SKM-1 treated with dmso at 0.1 percent for 144 hours (cell line): ENCODE data around the gene CATSPERD.
"Not testable (repeated sequence)": the region's sequence is repeated elsewhere in the genome, so short reads cannot be mapped to it uniquely, and the experiment has no call there.

ENCODE experiments used
- DNase-seq: peaks from one replicate; lab custom pipeline; 2025; ENCODE audit not compliant: unreplicated experiment; lab: John Stamatoyannopoulos, UW

Gene CATSPERD

DNA sequence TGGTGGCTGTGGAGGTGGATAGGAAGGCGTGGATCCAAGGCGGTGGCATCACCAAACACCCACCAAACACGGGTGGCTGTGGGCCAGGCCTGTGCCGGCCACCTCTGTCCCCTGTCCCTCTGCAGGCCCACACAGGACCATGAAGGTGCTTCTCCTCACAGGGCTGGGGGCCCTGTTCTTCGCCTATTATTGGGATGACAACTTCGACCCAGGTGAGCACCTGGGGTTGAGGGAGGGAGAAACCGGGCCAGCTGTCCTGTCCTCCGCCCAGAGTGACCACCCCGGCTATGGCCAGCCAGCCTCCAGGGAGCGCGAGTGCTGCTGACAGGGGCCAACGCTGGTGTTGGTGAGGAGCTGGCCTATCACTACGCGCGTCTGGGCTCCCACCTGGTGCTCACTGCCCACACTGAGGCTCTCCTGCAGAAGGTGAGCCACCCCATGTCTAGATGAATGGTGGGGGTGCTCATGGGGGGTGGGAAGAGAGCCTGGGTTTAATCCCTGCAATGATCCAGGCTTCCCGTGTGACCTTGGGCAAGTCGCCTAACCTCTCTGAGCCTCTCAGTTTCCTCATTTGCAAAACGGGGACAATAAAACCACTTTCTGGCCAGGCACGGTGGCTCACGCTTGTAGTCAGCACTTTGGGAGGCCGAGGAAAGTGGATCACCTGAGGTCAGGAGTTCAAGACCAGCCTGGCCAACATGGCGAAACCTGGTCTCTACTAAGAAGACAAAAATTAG lies 35.6 kb upstream of the CATSPERD start:
- no peak for DNase-seq

- no peak for DNase-seq
Measured at GRCh38 chr19:5686326-5686646, 34.2 kb upstream of the CATSPERD start.

- peak; percentile 92 for DNase-seq
Measured at GRCh38 chr19:5686647-5687359, 33.6 kb upstream of the CATSPERD start.

GRCh38 chr19:5687360-5688198 lies 32.9 kb upstream of the CATSPERD start:
- DNase-seq, result no peak

- DNase-seq, result not testable (repeated sequence)
Measured at GRCh38 chr19:5688262-5688881, 32.1 kb upstream of the CATSPERD start.

GRCh38 chr19:5690125-5690954 lies 30.1 kb upstream of the CATSPERD start, which contains the start of gene RPL36:
RPL36 (plus strand) TSS chr19:5690295; CDS start chr19:5690508, 213 bp downstream.
- DNase-seq, result peak; percentile 96

DNA sequence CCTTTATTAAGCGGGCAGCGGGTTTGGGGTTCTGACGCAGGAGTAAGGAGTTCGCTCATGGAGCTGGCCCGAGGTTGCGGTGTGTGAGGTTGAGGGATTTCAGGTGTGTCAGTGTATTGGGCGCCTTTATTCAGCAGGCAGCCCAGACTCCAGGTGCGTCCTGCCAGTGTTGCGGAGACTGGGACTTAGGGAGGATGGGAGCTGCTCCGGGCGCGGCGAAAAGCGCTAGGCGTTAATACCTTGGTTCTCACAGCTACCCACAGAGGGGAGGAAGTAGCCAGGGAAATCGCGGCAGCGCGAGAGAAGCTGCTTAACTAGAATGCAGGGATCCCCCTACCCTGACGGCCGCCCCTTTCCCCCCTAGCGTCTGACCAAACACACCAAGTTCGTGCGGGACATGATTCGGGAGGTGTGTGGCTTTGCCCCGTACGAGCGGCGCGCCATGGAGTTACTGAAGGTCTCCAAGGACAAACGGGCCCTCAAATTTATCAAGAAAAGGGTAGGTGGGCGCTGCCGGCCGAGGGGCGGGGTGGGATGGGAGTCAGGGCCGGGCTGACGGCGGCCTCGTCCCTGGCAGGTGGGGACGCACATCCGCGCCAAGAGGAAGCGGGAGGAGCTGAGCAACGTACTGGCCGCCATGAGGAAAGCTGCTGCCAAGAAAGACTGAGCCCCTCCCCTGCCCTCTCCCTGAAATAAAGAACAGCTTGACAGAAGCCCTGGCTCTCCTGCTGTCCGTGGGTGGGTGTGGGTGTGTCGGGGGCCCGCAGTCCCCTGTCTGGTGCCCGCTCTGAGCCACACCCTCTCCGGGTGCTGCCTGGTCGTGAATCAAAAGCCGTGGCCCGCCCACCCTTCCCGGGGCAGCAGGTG lies 29.2 kb upstream of the CATSPERD start:
- DNase-seq, result peak; percentile 10

- no peak for DNase-seq
Measured at GRCh38 chr19:5691822-5692722, 28.4 kb upstream of the CATSPERD start.

DNA sequence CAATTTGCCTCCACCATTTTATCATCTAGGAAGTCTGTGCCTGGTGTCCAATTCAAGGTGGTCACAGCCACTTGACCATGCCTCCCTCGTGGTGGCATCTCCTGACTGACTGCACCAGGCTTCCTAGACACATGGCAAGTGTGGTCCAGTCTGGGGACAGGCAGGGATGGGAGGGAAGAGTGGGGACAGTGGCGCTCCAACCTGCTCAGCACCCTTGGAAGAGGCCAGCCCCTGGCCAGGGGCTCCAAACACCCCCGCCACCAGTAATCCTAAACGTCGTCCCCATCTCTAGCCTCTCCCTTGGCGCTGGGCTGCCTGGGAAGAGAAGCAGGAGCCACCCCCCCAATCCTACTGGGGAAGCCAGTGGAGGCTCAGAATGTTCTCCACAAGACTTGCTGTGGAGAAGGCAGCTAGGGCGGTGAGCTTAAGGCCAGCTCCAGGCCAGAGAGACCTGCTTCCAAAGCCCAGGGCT lies 27.7 kb upstream of the CATSPERD start:
- DNase-seq, result no peak

GRCh38 chr19:5693195-5694166 lies 27.0 kb upstream of the CATSPERD start:
- no peak for DNase-seq

DNA sequence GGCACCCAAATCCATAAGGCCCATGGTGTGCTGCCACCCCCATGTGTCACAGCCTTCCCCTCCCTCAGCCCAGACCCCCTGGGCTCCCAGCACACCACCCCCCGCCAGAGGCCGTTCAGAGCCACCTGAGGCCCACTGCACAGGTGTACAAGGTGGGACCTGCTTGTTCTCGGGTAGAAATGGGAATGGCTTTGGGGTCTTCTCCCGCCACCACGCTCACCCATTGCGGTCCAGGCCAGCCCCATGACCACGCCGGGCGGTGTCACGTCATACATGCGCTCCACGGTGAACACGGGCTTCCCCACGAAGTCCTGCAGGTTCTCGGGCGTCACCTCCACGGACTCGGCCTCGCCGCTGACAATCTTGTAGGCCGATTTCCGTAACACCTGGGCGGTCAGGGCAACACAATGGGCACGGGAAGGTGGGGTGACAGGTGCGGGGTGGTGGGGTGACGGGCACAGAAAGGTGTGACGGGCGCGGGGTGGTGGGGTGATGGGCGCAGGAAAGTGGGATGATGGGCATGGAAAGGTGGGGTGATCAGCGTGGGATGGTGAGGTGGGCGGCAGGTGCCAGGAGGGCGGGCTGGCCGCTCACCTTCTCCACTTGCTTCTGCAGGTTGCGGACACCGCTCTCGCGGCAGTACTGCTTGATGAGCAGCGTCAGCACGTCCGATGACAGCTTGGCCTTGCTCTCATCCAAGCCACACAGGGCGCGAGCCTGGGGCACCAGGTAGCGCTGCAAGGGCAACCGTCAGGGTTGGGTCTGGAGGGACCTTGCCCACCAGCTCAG lies 26.1 kb upstream of the CATSPERD start:
- no peak for DNase-seq

DNA sequence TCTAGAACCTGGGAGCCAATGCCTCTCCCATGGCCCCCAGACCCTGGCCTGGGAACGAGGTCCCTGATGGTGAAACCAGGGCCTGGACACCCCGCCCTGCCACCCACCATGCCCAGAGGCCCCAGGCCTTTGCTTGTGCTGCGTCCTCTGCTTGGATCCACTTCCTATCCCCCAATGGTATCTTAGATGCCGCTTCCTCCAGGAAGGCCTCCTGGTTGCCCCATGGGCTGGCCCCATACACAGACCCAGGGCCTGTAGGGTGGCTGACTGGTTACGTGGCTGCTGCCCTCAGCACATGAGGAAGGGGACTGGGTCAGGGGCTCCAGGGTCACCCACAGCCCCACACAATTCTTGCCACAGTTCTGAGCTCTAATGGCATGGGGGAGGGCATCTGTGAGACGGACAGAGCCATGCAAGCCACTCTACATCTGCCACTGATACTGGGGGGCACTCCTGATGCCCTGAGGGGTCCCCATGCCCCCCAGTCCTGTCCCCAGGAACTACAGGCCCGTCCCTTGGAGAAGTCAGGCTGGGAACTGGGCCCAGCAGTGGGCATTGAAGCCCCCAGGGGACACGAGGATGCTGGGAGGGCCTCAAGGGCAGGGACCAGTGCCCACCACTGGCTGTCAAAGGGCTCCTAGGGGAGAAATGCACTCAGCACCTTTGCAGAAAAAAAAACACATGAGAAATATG lies 25.3 kb upstream of the CATSPERD start:
- no peak for DNase-seq

DNA sequence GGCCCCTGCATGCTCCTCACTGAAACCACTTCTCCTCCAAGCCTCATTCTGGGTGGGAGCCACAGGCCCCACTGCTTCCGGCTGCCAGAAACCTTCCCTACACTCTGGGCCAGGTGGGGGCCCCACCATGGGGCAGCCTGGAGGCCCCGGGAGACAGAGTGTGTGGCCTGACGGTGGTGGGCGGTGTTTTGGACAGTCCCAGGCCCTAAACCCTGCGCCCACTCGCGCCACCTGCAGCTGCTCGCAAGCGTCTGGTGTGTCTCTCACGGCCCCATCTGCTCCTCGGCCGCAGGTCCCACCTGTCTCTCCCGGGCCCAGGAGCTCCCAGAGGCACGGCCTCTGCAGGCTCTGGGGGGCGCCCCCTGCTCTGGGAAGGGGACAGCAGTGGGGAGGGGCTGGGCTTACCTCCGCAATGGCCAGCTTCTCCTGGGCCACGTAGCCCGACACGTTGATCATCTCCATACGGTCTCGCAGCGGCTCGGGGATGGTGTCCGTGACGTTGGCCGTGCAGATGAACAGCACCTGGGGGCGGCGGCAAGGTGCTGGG lies 24.7 kb upstream of the CATSPERD start:
- no peak for DNase-seq

DNA sequence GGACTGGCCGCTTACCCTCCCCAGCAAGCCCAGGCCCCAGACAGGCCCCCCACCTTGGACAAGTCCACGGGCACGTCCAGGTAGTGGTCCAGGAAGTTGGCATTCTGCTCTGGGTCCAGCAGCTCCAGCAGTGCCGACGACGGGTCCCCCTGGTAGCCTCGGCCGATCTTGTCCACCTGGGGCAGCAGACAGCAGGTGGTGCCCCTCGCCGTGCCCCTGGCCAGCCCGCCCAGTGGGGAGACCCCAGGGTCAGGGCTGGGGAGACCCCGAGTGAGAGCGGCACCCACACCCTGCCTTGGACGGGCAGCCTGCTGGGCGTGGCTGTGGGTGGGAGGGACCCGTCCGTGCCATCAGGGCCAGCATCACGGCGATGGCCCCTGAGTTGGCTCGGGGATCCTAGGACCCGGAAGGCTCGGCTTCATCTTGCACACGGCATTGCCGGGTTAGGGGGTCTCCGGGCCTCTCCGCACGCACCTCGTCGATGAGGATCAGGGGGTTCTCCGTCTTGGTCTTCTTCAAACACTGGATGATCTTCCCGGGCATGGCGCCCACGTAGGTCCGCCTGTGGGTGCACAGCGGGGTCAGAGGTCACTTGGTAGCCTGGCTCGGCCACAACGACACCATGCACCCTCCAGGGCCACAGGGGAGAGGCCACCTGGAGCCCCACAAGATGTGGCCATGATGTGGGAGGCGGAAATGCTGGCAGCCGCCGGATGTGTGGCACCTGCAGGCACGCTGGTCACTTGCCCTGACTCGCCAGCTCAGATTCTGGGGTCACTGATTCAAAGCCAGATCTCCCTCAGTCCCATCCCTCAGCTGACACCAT lies 24.0 kb upstream of the CATSPERD start:
- DNase-seq, result no peak
